H1 (cell line): ENCODE results near the gene ICAM2. TPM values are rescaled to one million over a fixed set of nuclear protein-coding genes. Genes with fewer than 3 reads are reported as not detected.
A peak's percentile ranks its signal among the peaks of the same experiment; 100 is the strongest.

Source experiments
- CTCF ChIA-PET: fragments of 300-600 bp; sonication (Branson Sonifier 250); formaldehyde crosslinking; loops from one replicate; lab custom pipeline; 2021; ENCODE audit not compliant: partially characterized antibody; lab: Charles Lee
- POLR2A ChIA-PET: fragments of 300-600 bp; sonication (Branson Sonifier 250); formaldehyde crosslinking; loops from one replicate; lab custom pipeline; 2021; ENCODE audit warnings: inconsistent platforms; ENCODE audit not compliant: partially characterized antibody; lab: Charles Lee
- DNase-seq, 2 experiments: peaks; one replicate each; pipeline versions ENCODE4 v3.0.0 to v3.0.0-alpha.2; 2010 to 2022; ENCODE audit warnings: low spot score in 2 of 2, low read depth in 1 of 2, mixed read lengths in 1 of 2
- FAIRE-seq: peaks from 2 replicates; lab custom pipeline; 2011; peaks lifted over from hg19 to GRCh38; lab: Jason Lieb, UNC
- H2AFZ ChIP-seq: 2 replicates; pipeline ENCODE4 v1.8.1; 2012; ENCODE audit warnings: low read length, inconsistent platforms
- H2AK5ac ChIP-seq: 2 replicates; pipeline ENCODE4 v1.6.1; 2013; ENCODE audit warnings: low read depth, low read length
- H2BK120ac ChIP-seq: replicated peaks from 2 replicates; pipeline ENCODE3; 2013; ENCODE audit warnings: low read depth, low read length, inconsistent platforms
- H2BK12ac ChIP-seq: 2 replicates; pipeline ENCODE4 v1.6.1; 2013; ENCODE audit warnings: low read depth, low read length
- H2BK15ac ChIP-seq: 2 replicates; pipeline ENCODE4 v1.6.1; 2013; ENCODE audit warnings: low read length
- H2BK20ac ChIP-seq: 2 replicates; pipeline ENCODE4 v1.6.1; 2013; ENCODE audit warnings: low read length
- H2BK5ac ChIP-seq: 2 replicates; pipeline ENCODE4 v1.6.1; 2013; ENCODE audit warnings: low read depth, low read length
- H3K14ac ChIP-seq: 2 replicates; pipeline ENCODE4 v1.6.1; 2013; ENCODE audit warnings: inconsistent platforms; ENCODE audit not compliant: insufficient read length
- H3K18ac ChIP-seq: 2 replicates; pipeline ENCODE4 v1.6.1; 2013; ENCODE audit warnings: low read length; ENCODE audit errors: extremely low read depth
- H3K23ac ChIP-seq: 2 replicates; pipeline ENCODE4 v1.6.1; 2013; ENCODE audit warnings: inconsistent platforms; ENCODE audit not compliant: insufficient read length
- H3K23me2 ChIP-seq: 2 replicates; pipeline ENCODE4 v1.6.1; 2013; ENCODE audit warnings: low read depth, low read length
- H3K27ac ChIP-seq: 2 replicates; pipeline ENCODE4 v1.6.1; 2011; ENCODE audit warnings: low read depth, low read length, inconsistent platforms
- H3K27me3 ChIP-seq, 4 experiments: replicated peaks in 1 of 4; 1 replicate in 1 of 4; 2 replicates in 3 of 4; pipeline versions ENCODE4 v1.6.1 to v1.8.1; 2011 to 2013; ENCODE audit warnings: low read length in 3 of 4, mild to moderate bottlenecking in 3 of 4, inconsistent platforms in 2 of 4, mixed read lengths in 2 of 4, moderate library complexity in 1 of 4; ENCODE audit not compliant: control insufficient read depth in 3 of 4, insufficient read depth in 3 of 4; ENCODE audit errors: extremely low read depth in 1 of 4
- H3K36me3 ChIP-seq, 4 experiments: 2 replicates each; pipeline versions ENCODE4 v1.6.1 to v1.8.1; 2011 to 2013; ENCODE audit warnings: mild to moderate bottlenecking in 4 of 4, low read length in 3 of 4, moderate library complexity in 2 of 4, control low read depth in 1 of 4, inconsistent platforms in 1 of 4; ENCODE audit not compliant: insufficient read depth in 4 of 4, control insufficient read depth in 2 of 4
- H3K4ac ChIP-seq: replicated peaks from 2 replicates; pipeline ENCODE3; 2013; ENCODE audit warnings: low read length, low read depth, mixed read lengths, inconsistent platforms; ENCODE audit not compliant: insufficient read length
- H3K4me1 ChIP-seq, 4 experiments: replicated peaks in 1 of 4; 1 replicate in 1 of 4; 2 replicates in 3 of 4; pipeline versions ENCODE4 v1.6.1 to v1.8.1; 2011 to 2013; ENCODE audit warnings: low read length in 3 of 4, inconsistent platforms in 2 of 4, mixed read lengths in 1 of 4; ENCODE audit not compliant: insufficient read depth in 4 of 4, control insufficient read depth in 3 of 4
- H3K4me2 ChIP-seq, 2 experiments: 2 replicates each; pipeline versions ENCODE4 v1.6.1 to v1.8.1; 2011 to 2013; ENCODE audit warnings: low read depth in 2 of 2, low read length in 2 of 2, control low read depth in 1 of 2, inconsistent platforms in 1 of 2, mild to moderate bottlenecking in 1 of 2; ENCODE audit not compliant: insufficient read depth in 1 of 2
- H3K4me3 ChIP-seq, 4 experiments: fragments of 200-600, 300-600 bp in 1 of 4; sonication (generic), shearing (Covaris generic), sonication (Bioruptor Twin) in 1 of 4; 2 replicates each; pipeline versions ENCODE4 v1.5.1 to v1.8.1; 2011 to 2016; ENCODE audit warnings: low read length in 4 of 4, low read depth in 3 of 4, control low read depth in 2 of 4, inconsistent platforms in 2 of 4, mild to moderate bottlenecking in 2 of 4, mixed read lengths in 1 of 4, moderate library complexity in 1 of 4; ENCODE audit not compliant: insufficient read depth in 2 of 4; ENCODE audit errors: extremely low read depth in 1 of 4
- H3K56ac ChIP-seq: replicated peaks from 2 replicates; pipeline ENCODE3; 2013; ENCODE audit warnings: low read depth, mild to moderate bottlenecking, mixed read lengths, low read length, inconsistent platforms; ENCODE audit not compliant: insufficient read length
- H3K79me1 ChIP-seq: 2 replicates; pipeline ENCODE4 v1.6.1; 2013; ENCODE audit warnings: low read depth, low read length, control low read depth
- H3K79me2 ChIP-seq, 2 experiments: 2 replicates each; pipeline versions ENCODE4 v1.6.1 to v1.8.1; 2012 to 2013; ENCODE audit warnings: low read length in 2 of 2, mild to moderate bottlenecking in 2 of 2, inconsistent platforms in 1 of 2; ENCODE audit not compliant: insufficient read depth in 2 of 2, control insufficient read depth in 1 of 2
- H3K9ac ChIP-seq, 4 experiments: replicated peaks in 1 of 4; 1 replicate in 1 of 4; 2 replicates in 3 of 4; pipeline versions ENCODE4 v1.6.1 to v1.8.1; 2011 to 2013; ENCODE audit warnings: low read depth in 3 of 4, low read length in 3 of 4, control low read depth in 2 of 4, mild to moderate bottlenecking in 2 of 4, moderate library complexity in 2 of 4, inconsistent platforms in 1 of 4; ENCODE audit errors: extremely low read depth in 1 of 4
- H3K9me3 ChIP-seq, 2 experiments: 2 replicates each; pipeline versions ENCODE4 v1.6.1 to v1.8.1; 2012 to 2013; ENCODE audit warnings: mild to moderate bottlenecking in 2 of 2, moderate library complexity in 2 of 2, control low read depth in 1 of 2, inconsistent platforms in 1 of 2, low read depth in 1 of 2, low read length in 1 of 2, mixed read lengths in 1 of 2; ENCODE audit not compliant: insufficient read depth in 2 of 2
- H4K20me1 ChIP-seq, 2 experiments: replicated peaks in 1 of 2; 2 replicates each; pipeline versions ENCODE3 to v1.8.1; 2011 to 2013; ENCODE audit warnings: inconsistent platforms in 2 of 2, low read length in 2 of 2, mild to moderate bottlenecking in 1 of 2; ENCODE audit not compliant: insufficient read depth in 2 of 2, control insufficient read depth in 1 of 2
- H4K5ac ChIP-seq: 2 replicates; pipeline ENCODE4 v1.6.1; 2013; ENCODE audit warnings: low read length, low read depth, mixed read lengths, inconsistent platforms; ENCODE audit not compliant: insufficient read length
- H4K8ac ChIP-seq: 2 replicates; pipeline ENCODE4 v1.8.0; 2013; ENCODE audit warnings: mild to moderate bottlenecking, moderate library complexity, low read length, inconsistent platforms; ENCODE audit not compliant: insufficient read depth; ENCODE audit errors: extremely low read depth
- H4K91ac ChIP-seq: replicated peaks from 2 replicates; pipeline ENCODE3; 2013; ENCODE audit warnings: low read length, mixed read lengths, inconsistent platforms; ENCODE audit not compliant: insufficient read length
- CEBPB ChIP-seq: IDR thresholded peaks from 2 replicates; pipeline ENCODE4 v1.6.1; 2012; ENCODE audit warnings: low read depth, low read length
- EGR1 ChIP-seq: IDR thresholded peaks from 2 replicates; pipeline ENCODE4 v1.6.1; 2011; ENCODE audit warnings: low read depth, low read length, borderline replicate concordance
- GTF2F1 ChIP-seq: IDR thresholded peaks from 2 replicates; pipeline ENCODE4 v1.6.1; 2012; ENCODE audit warnings: low read depth, low read length, improper control_type of control experiment, borderline replicate concordance
- KDM1A ChIP-seq: fragments of 200-600, 300-600 bp; sonication (generic); IDR thresholded peaks from 2 replicates; pipeline ENCODE4 v1.7.1; 2016; ENCODE audit warnings: mild to moderate bottlenecking, low read length, borderline replicate concordance
- KDM5A ChIP-seq: fragments of 200-600 bp; IDR thresholded peaks from 2 replicates; pipeline ENCODE4 v1.7.1; 2012; ENCODE audit warnings: mild to moderate bottlenecking, low read length, inconsistent platforms, mixed read lengths
- MAX ChIP-seq: IDR thresholded peaks from 2 replicates; pipeline ENCODE4 v1.6.1; 2012; ENCODE audit warnings: inconsistent platforms
- RXRA ChIP-seq: IDR thresholded peaks from 2 replicates; pipeline ENCODE4 v1.6.1; 2011; ENCODE audit warnings: low read depth, mild to moderate bottlenecking, low read length, moderate library complexity; ENCODE audit not compliant: insufficient read depth
- TAF7 ChIP-seq: optimal IDR thresholded peaks from 2 replicates; pipeline ENCODE3; 2011; ENCODE audit warnings: low read depth, mild to moderate bottlenecking, inconsistent platforms, low read length, moderate library complexity, borderline replicate concordance
- YY1 ChIP-seq: IDR thresholded peaks from 2 replicates; pipeline ENCODE4 v1.6.1; 2011; ENCODE audit warnings: low read depth, mild to moderate bottlenecking, low read length
- WGBS, 2 experiments: shearing (Covaris generic) in 1 of 2; methylation state at CpG; one replicate each; pipeline versions ENCODE4 v1.1.6 to v1.1.7; 2013 to 2015; ENCODE audit warnings: low lambda C conversion rate in 2 of 2, mixed read lengths in 2 of 2, inconsistent platforms in 1 of 2, low coverage in 1 of 2, missing lambda C conversion rate in 1 of 2; ENCODE audit not compliant: insufficient replicate concordance in 2 of 2, insufficient coverage in 1 of 2, insufficient read length in 1 of 2; ENCODE audit errors: extremely low coverage in 1 of 2, missing lambda C conversion rate in 1 of 2; 5-methylcytosine and 5-hydroxymethylcytosine counted together
- polyA plus RNA-seq, 7 experiments: library from polyadenylated mRNA; depleted of rRNA in 3 of 7; stranded (reverse) in 5 of 7; unstranded in 2 of 7; fragments of >200 nt in 5 of 7; fragments of 200-250 nt in 2 of 7; gene quantifications; 1 replicate in 5 of 7; 2 replicates in 1 of 7; 4 replicates in 1 of 7; pipeline versions ENCODE4 v1.2.1 to v1.2.3, GENCODE V29; 2011 to 2013; ENCODE audit warnings: missing spikeins in 2 of 7, mixed read lengths in 2 of 7
- total RNA-seq: library from RNA; stranded (reverse); fragmentation: NEBNext Ultra II Directional; extraction: Animal tissue kit (Norgen Biotek cat#: 25700); gene quantifications from 2 replicates; pipeline ENCODE4 v1.2.1, GENCODE V29; 2021
- TF ChIP-seq, protein P1 (sequence below): IDR thresholded peaks from 2 replicates; pipeline ENCODE4 v1.6.1; 2012; ENCODE audit warnings: low read length, inconsistent platforms

The ICAM2 gene
- total and polyA plus RNA-seq, 2 of the 8 experiments (the other 6 are each of a cell fraction or from before 2014, with no cell fraction given) = 0.45 to 0.63 TPM

- peaks cover 0 to 5% (median 3%) of the 10 kb centered on the region in 4 experiments; a peak in 6 of 7 replicates for H3K4me1 ChIP-seq
- no peak overlapping the region for H3K18ac ChIP-seq
- TF ChIP-seq RXRA (no peak), TAF7 (no peak), EGR1 (no peak), GTF2F1 (no peak), CEBPB (no peak), YY1 (no peak), KDM5A (no peak), MAX (no peak), KDM1A (no peak)
- TF ChIP-seq, protein P1, sequence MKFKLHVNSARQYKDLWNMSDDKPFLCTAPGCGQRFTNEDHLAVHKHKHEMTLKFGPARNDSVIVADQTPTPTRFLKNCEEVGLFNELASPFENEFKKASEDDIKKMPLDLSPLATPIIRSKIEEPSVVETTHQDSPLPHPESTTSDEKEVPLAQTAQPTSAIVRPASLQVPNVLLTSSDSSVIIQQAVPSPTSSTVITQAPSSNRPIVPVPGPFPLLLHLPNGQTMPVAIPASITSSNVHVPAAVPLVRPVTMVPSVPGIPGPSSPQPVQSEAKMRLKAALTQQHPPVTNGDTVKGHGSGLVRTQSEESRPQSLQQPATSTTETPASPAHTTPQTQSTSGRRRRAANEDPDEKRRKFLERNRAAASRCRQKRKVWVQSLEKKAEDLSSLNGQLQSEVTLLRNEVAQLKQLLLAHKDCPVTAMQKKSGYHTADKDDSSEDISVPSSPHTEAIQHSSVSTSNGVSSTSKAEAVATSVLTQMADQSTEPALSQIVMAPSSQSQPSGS = no peak
- no peak overlapping the region for H4K5ac ChIP-seq
- H3K4me2 ChIP-seq = no peak overlapping the region
- no peak overlapping the region for H2BK120ac ChIP-seq
- ChIA-PET POLR2A (no interaction called here), CTCF (interaction anchor here (0.7 to 11.6 kb wide), 26 partner anchors 7 to 395 kb away, joined by 3 to 202 read pairs (median 10); partner anchors contain the start of genes CSHL1, ERN1, GH1 and PRR29)
- H2BK20ac ChIP-seq = no peak overlapping the region
- H3K23ac ChIP-seq = no peak overlapping the region
- H4K20me1 ChIP-seq = no peaks in the 10 kb centered on the region
- H3K9me3 ChIP-seq = no peaks in the 10 kb centered on the region
- H2AFZ ChIP-seq = no peak overlapping the region
- no peak overlapping the region for H2BK15ac ChIP-seq
- no peaks in the 10 kb centered on the region for H3K79me2 ChIP-seq
- H3K14ac ChIP-seq = no peak overlapping the region
- peaks cover 0 to 4% (median 1%) of the 10 kb centered on the region in 4 experiments; a peak in 3 of 7 replicates for H3K27me3 ChIP-seq
- no peaks in the 10 kb centered on the region for H3K79me1 ChIP-seq
- DNase-seq = no peak
- H2BK12ac ChIP-seq = 0 out of 2 replicates have a peak overlapping the region, but pooled peaks have one; percentile 9
- WGBS, 2 experiments = 90% methylated on average over 8 of the region's 8 CpGs; no CpG with 5 or more reads in 1 of the 2 experiments
- no peak overlapping the region for H3K56ac ChIP-seq
- H2AK5ac ChIP-seq = no peak overlapping the region
- H3K4ac ChIP-seq = no peak overlapping the region
- no peaks in the 10 kb centered on the region for H3K36me3 ChIP-seq
- H3K23me2 ChIP-seq = no peaks in the 10 kb centered on the region
- no peak overlapping the region for H2BK5ac ChIP-seq
- H3K4me3 ChIP-seq = no peak overlapping the region
- H4K91ac ChIP-seq = no peak overlapping the region
- no peak overlapping the region for H3K9ac ChIP-seq
- H3K27ac ChIP-seq = no peak overlapping the region
- FAIRE-seq = no peak
- H4K8ac ChIP-seq = no peak overlapping the region
These were observed 3.8 kb upstream of the ICAM2 start for GRCh38 chr17:64024215-64024654.
